ENCODE data around the gene LARP4.

The LARP4 gene

DNA sequence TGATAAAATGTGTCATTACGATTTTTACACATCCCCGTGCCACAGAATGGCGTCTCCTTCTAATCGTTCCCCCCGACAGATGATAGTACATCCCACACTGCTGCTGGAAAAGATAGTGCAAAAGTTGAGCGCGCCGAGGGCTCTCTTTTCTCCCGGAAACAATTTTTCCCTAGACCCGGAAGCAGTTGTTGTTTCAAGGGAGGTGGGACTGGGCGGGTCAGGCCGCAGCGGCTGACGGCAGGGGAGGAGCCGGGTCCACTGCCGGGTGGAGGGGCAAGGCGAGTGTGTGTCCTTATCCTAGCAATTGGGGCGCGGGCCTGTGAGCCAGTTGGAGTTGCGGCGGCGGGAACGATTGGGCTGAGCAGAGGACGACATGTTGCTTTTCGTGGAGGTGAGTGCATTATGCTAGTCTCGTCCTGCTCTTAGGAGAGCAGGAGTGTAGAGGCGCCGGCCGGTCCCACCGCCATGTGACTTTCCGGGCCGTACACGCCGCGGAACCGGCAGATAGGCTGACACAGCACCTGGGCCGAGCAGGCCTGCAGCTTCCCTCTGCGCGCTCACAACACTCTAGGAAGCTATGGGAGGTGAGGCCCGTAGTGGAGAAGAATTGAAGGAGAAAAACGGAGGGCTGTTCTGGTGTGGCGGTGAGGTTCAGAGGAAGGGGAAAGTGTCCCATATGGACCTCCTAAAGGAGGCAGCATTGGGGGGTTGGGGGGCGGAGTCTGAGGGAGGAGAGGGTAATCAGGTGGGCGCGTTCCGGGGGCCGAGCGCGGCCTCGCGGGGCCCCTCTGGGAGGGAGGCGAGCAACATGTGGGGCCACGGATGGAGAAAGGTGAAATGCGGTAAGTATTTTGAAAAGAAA lies at the start of gene LARP4:
Gene LARP4, plus strand, starts transcription at position 248 of the 862 bp plus-strand sequence. Its CDS starts 126 bp downstream, at position 374.
- H3K79me2 ChIP-seq (ENCODE audit: low read length), result peaks cover 52% of the 10 kb centered on the region
- H3F3A ChIP-seq (ENCODE audit: insufficient read depth, low read length), result peaks cover 18% of the 10 kb centered on the region
- DNase-seq, result peak; percentile 95
- H3K4me3 ChIP-seq (ENCODE audit: low read length), result peak within 1 kb of the TSS; percentile 96
- no peaks in the 10 kb centered on the region for H3K9me2 ChIP-seq (replicated peaks; ENCODE audit: insufficient read depth, low read length)
- no peaks in the 10 kb centered on the region for H3K27me3 ChIP-seq (replicated peaks; ENCODE audit: insufficient read depth, low read length)
- peak within 1 kb of the TSS; percentile 78 for H3K27ac ChIP-seq (ENCODE audit: low read length)
- peak within 1 kb of the TSS; percentile 83 for H3K4me2 ChIP-seq (ENCODE audit: low read depth, low read length)
- no peaks in the 10 kb centered on the region for H3K4me1 ChIP-seq (ENCODE audit: low read length)
- peak within 1 kb of the TSS; percentile 80 for H3K9ac ChIP-seq (ENCODE audit: low read length)
- peak within 1 kb of the TSS; percentile 94 for H2AFZ ChIP-seq (ENCODE audit: low read length)
- H4K20me1 ChIP-seq (ENCODE audit: insufficient read depth, low read length), result peaks cover 4% of the 10 kb centered on the region; the same call in 1 of the 2 replicates
- H3K36me3 ChIP-seq (replicated peaks; ENCODE audit: insufficient read depth, low read length), result no peaks in the 10 kb centered on the region
- TF ChIP-seq EZH2phosphoT487 (IDR thresholded peaks at IDR 0.05; ENCODE audit: low read length) (no peak), EZH2 (optimal IDR thresholded peaks at IDR 0.05; ENCODE audit: low read depth, low read length) (no peak)
- TF ChIP-seq, protein P1, sequence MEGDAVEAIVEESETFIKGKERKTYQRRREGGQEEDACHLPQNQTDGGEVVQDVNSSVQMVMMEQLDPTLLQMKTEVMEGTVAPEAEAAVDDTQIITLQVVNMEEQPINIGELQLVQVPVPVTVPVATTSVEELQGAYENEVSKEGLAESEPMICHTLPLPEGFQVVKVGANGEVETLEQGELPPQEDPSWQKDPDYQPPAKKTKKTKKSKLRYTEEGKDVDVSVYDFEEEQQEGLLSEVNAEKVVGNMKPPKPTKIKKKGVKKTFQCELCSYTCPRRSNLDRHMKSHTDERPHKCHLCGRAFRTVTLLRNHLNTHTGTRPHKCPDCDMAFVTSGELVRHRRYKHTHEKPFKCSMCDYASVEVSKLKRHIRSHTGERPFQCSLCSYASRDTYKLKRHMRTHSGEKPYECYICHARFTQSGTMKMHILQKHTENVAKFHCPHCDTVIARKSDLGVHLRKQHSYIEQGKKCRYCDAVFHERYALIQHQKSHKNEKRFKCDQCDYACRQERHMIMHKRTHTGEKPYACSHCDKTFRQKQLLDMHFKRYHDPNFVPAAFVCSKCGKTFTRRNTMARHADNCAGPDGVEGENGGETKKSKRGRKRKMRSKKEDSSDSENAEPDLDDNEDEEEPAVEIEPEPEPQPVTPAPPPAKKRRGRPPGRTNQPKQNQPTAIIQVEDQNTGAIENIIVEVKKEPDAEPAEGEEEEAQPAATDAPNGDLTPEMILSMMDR (IDR thresholded peaks at IDR 0.05; ENCODE audit: low read length), result no peak
- no peaks in the 10 kb centered on the region for H3K9me3 ChIP-seq (replicated peaks; ENCODE audit: insufficient read depth, low read length)

DNA sequence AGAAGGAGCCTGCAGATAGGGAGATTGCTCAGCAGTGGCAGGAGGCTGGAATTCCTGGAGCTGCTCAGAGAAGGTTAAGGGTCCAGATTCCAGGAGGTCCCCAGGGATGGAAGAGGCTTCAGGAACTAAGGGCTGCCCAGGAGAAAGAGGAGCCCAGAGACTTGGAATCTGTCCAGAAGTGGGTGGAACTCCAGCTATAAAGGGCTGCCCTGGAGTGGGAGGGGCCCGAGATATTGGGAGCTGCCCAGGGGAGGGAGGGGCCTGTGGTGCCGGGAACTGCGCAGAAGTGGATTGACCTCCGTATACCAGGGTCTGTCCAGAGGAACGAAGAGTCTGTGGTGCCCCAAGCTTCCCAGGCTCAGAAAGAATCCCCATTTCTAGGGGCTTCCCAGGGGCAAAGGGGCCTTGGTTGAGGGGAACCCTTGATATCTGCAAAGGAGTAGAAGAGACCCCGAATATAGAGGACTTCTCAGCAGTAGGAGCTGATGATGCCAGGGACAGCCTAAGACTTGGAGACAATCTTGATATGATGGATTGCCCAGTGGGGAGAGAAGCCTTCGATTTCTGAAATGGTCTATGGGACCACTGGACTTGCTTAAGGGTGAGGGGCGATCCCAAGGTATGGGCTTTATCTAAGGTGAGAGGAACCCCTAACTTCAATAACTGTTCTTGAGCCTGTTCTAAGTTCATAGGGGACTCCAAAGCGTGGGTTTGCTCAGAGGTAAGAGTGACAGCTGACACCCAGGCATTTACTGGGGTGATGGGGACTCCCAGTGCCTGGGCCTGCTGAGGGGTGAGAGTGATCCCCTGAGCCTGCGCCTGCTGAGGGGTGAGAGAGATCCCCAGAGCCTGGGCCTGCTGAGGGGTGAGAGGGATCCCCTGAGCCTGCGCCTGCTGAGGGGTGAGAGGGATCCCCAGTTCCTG lies 49.3 kb upstream of the LARP4 start:
- Histone ChIP-seq H3K4me1 (ENCODE audit: low read length) (0 out of 2 replicates have a peak, but pooled peaks cover 4% of the 10 kb centered on the region), H4K20me1 (ENCODE audit: insufficient read depth, low read length) (no peaks in the 10 kb centered on the region), H3K27me3 (replicated peaks; ENCODE audit: insufficient read depth, low read length) (no peaks in the 10 kb centered on the region), H3K27ac (ENCODE audit: low read length) (no peak overlapping the region), H3K9me3 (replicated peaks; ENCODE audit: insufficient read depth, low read length) (no peaks in the 10 kb centered on the region), H3K9me2 (replicated peaks; ENCODE audit: insufficient read depth, low read length) (no peaks in the 10 kb centered on the region), H3K36me3 (replicated peaks; ENCODE audit: insufficient read depth, low read length) (no peaks in the 10 kb centered on the region), H3K79me2 (ENCODE audit: low read length) (no peaks in the 10 kb centered on the region), H2AFZ (ENCODE audit: low read length) (no peak overlapping the region), H3F3A (ENCODE audit: insufficient read depth, low read length) (no peaks in the 10 kb centered on the region), H3K4me3 (ENCODE audit: low read length) (no peak overlapping the region), H3K4me2 (ENCODE audit: low read depth, low read length) (no peak overlapping the region), H3K9ac (ENCODE audit: low read length) (no peak overlapping the region)
- no peak for TF ChIP-seq EZH2 (optimal IDR thresholded peaks at IDR 0.05; ENCODE audit: low read depth, low read length)
- TF ChIP-seq, protein P1 (IDR thresholded peaks at IDR 0.05; ENCODE audit: low read length), result no peak
- no peak for TF ChIP-seq EZH2phosphoT487 (IDR thresholded peaks at IDR 0.05; ENCODE audit: low read length)
- no peak for DNase-seq

DNA sequence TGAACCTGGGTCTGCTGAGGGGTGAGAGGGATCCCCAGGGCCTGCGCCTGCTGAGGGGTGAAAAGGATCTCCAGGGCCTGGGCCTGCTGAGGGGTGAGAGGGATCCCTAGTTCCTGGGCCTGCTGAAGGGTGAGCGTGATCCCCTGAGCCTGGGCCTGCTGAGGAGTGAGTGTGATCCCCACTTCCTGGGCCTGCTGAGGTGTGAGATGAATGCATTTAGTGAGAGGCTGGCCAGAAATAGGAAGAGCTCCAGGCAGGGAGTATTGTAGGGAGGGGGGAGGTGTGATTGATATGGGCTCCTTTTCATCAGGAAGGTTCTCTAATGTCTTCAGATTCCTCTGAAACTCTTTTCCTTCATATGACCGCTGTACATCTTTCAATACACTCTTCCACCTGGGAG lies 47.3 kb upstream of the LARP4 start:
- H3K4me2 ChIP-seq (ENCODE audit: low read depth, low read length), result no peak overlapping the region
- no peak overlapping the region for H3K9ac ChIP-seq (ENCODE audit: low read length)

More for the DNA sequence above, 47.3 kb upstream of the LARP4 start:
- H3F3A ChIP-seq (ENCODE audit: insufficient read depth, low read length), result no peaks in the 10 kb centered on the region
- no peak overlapping the region for H3K4me3 ChIP-seq (ENCODE audit: low read length)
- no peaks in the 10 kb centered on the region for H3K79me2 ChIP-seq (ENCODE audit: low read length)
- no peak overlapping the region for H3K27ac ChIP-seq (ENCODE audit: low read length)
- H3K36me3 ChIP-seq (replicated peaks; ENCODE audit: insufficient read depth, low read length), result no peaks in the 10 kb centered on the region
- H3K4me1 ChIP-seq (ENCODE audit: low read length), result 0 out of 2 replicates have a peak, but pooled peaks cover 4% of the 10 kb centered on the region
- H3K9me2 ChIP-seq (replicated peaks; ENCODE audit: insufficient read depth, low read length), result no peaks in the 10 kb centered on the region
- no peak for DNase-seq
- H2AFZ ChIP-seq (ENCODE audit: low read length), result no peak overlapping the region
- no peaks in the 10 kb centered on the region for H3K9me3 ChIP-seq (replicated peaks; ENCODE audit: insufficient read depth, low read length)
- no peak for TF ChIP-seq EZH2phosphoT487 (IDR thresholded peaks at IDR 0.05; ENCODE audit: low read length)
- no peaks in the 10 kb centered on the region for H3K27me3 ChIP-seq (replicated peaks; ENCODE audit: insufficient read depth, low read length)
- H4K20me1 ChIP-seq (ENCODE audit: insufficient read depth, low read length), result no peaks in the 10 kb centered on the region

All from MM.1S (cell line).